Left colon (tissue), 2 donors: Measurements from ENCODE around the gene ARSB. TPM values are rescaled to one million over a fixed set of nuclear protein-coding genes. Genes with fewer than 3 reads are reported as not detected.
"Not testable (repeated sequence)": the region's sequence is repeated elsewhere in the genome, so short reads cannot be mapped to it uniquely, and the experiment has no call there.

Source experiments
- ATAC-seq: fragments of 200-7000 bp; cut with Tn5 transposase; one replicate; pipeline ENCODE4 v1.9.1; 2020; ENCODE audit warnings: mild to moderate bottlenecking, moderate library complexity
- DNase-seq, 2 donors: peaks; one replicate each; pipeline ENCODE4 v3.0.0-alpha.2; 2020
- intact Hi-C, 2 donors: fragments of 100-400 bp; cut with DNase I in 1 of 2; cut with micrococcal nuclease in 1 of 2; formaldehyde crosslinking; loops; one replicate each; pipeline versions ENCODE4 v1.11.2 to v1.14.0; 2022; cut with DNase I, micrococcal nuclease
- total RNA-seq, 2 donors: library from RNA; stranded (reverse); fragmentation: NEBNext Ultra II Directional; extraction: Animal tissue kit (Norgen Biotek cat#: 25700); gene quantifications; one replicate each; pipeline ENCODE4 v1.2.1, GENCODE V29; 2021
- donor health status: DM: no; HTN: no; CAD: no.
- donor health status: DM: yes; HTN: yes; CAD: no.

ARSB gene
- total RNA-seq, 2 donors from 2014 or later = 8.2 to 9.7 TPM

GRCh38 chr5:78912085-78912771, 72.9 kb downstream of the ARSB start:
- ATAC-seq = no peak

GRCh38 chr5:78909224-78909983, 75.7 kb downstream of the ARSB start:
- intact Hi-C loops, DNase-seq, ATAC-seq: not testable (repeated sequence)

More at GRCh38 chr5:78912085-78912771, 72.9 kb downstream of the ARSB start:
- DNase-seq = no peak
- intact Hi-C loops = no loop called here

DNA sequence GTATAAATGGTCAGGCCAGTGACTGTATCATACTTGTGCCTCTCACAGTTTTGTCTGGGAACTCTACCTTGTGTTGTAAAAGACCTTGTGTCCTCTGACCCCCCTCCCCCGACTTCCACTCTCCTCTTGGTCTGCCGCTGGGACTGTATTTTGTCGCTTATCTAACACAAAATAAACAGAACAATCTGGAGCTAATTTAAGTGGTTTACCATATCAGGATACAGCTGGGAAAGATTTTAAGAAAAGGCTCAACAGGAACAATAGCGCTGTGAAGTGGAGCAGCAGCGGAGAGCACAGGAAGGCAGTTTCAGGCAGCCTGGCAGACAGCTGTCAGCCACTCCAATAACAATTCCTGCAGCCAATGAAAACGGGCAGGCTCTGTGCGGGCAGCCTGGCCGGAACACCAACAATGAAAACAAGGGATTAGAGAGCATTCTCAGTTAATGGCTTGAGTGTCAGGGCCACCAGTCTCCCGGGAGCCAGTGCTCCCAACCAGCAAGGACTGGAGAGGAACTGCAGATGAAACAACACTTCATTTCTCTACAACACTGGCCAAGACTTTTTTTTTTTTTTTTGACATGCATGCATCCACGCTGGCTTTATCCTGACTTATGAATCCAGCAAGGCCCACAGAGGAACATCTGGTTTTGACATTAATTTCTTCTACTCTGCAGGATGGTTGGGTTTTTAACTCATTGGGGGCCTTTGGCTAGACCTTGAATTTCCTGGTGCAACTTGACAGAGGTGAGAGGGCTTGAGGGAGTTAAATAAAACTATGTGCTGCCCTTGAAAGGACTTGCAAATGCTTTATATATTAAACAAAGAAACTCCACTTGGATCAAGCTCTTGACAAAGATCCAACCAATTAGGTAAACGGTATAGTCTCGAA, 76.7 kb downstream of the ARSB start:
- ATAC-seq (peak; percentile 98), DNase-seq (peak; percentile 49)
- intact Hi-C loops = no loop called here

DNA sequence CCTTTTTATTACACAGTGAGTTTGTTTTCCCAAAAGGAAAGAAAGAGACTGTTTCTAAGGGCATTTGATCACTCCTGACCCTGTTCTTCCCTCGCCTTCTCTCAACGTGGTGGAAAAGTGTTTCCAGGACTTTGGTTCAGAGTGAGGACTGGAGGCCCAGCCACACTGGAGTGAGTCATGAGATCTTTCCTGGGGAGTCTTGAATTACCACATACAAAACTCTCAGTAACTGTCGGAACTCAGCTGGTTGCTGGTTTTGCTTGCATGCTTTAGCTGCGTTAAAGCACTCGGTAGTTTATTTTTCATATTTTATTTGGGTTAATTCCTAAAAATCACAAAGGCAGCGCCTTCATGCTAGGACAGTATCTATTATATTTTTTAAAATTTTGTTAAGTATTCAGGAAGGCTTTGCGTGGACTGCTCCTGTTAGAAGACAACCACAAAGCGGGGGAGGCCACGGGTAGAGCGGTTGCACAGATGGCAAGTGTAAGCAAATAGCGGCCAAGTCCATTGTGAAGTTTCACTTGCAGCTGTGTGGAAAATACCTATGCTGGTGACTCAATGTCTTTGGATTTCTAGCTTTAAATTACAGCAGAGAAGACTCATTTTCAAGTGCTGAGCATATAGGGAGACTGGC, 77.7 kb downstream of the ARSB start:
- DNase-seq (peak in 1 of 2 donors; percentile 19), ATAC-seq (no peak)
- intact Hi-C loops = no loop called here

DNA sequence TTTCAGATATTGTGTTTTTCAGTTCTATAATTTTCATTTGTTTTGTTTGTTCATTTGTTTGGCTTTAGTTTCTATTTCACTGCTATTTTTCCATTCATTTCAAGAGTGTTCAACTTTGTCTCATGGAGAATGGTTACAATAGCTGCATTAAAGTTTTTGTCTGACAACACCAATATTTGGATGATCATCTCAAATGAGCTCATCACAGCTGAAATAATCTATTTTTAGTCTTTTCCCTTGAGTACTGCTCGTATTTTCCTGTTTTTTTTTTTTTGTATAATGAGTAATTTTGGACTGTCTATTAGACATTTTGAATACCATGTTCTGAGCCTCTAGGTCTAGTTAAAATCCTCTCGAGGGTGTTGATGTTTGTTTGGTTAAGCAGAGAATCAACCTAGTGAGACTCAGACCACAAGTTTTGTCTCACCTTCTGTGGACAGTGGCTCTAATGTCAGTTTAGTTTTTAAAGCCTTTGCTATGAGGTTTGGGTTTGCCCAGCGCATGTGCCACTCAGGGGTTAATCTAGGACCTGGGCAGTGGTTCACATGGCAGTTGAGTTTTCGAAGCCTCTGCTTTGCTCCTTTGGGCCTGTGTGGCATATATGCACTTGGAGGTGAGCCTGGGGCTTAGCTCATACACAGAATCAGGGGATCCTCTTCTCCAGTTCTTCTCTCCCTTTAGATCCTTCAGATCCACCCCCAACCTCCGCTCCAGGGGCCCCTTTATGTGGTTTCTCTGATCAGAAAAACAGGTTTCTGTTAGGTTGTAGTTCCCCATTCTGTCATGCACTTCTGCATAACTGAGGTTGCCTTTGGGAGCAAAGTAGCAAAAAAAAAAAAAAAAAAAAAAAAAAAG, 79.8 kb downstream of the ARSB start:
- DNase-seq = no peak
- intact Hi-C loops = no loop called here
- ATAC-seq = no peak

GRCh38 chr5:78903861-78904260, 81.2 kb downstream of the ARSB start:
- DNase-seq (no peak), ATAC-seq (no peak)
- intact Hi-C loops = no loop called here

DNA sequence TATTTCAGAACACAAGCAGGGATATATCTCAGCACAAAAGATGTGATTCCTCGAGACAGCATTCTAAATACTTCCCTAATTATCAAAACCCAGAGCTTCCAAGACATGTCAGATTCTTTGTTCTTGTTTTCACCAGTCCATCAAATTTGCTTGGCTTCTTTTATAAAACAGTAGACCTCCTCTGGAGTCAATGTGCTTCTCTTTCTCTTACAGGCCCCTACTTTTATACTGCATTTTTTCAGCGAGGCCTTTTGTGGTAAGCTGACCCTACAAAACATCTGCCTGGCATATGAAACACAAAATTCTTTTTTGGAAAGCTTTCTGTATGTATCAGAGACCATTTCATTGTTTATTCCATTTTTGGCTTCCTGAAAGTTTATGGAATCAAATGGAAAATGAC, 81.8 kb downstream of the ARSB start:
- intact Hi-C loops = no loop called here
- ATAC-seq (no peak), DNase-seq (no peak)

- ATAC-seq = peak; percentile 77
- intact Hi-C loops = no loop called here
- peak in 1 of 2 donors; percentile 67 for DNase-seq
Observed at GRCh38 chr5:78899922-78900362, 85.2 kb downstream of the ARSB start.

GRCh38 chr5:78896132-78896531, 89.0 kb downstream of the ARSB start:
- intact Hi-C loops = no loop called here
- no peak for ATAC-seq
- DNase-seq = no peak

- intact Hi-C loops = no loop called here
- ATAC-seq (no peak), DNase-seq (no peak)
Observed at GRCh38 chr5:78895616-78896015, 89.5 kb downstream of the ARSB start.

GRCh38 chr5:78893940-78894677, 91.0 kb downstream of the ARSB start:
- DNase-seq (no peak), ATAC-seq (no peak)
- intact Hi-C loops = no loop called here

DNA sequence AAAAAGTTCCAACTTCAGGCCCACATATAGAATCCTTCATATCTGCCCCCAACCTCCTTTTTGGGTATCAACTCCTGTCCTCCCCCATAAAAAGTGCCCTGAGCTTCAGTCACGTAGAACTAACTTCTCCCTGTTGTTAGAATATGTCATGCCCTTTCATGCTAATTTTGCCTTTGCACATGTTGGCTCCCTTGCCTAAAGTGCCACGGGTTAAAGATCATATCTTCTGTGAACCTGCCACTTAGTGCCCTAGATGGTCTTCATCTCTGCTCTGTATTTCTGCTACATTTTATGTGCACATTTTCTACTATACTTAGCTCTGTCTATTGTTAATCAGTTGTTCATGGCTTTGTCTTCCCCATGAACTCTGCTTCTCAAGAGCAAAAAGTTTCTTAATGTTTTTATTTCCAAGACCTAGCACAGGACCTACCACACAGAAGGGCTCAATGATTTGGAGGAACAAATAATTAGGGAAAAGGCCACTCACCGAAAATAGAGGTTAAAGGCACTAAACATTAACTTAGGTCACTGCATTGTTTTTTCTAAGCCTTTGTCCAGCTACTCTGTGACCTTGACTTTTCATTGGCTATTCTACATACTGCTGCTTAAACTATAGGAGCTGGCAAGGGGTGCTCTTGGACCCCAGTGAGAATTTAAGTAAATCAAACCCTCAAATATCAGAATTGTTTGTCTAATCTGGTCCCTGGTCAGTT, 94.3 kb downstream of the ARSB start:
- intact Hi-C loops = no loop called here
- no peak for DNase-seq
- no peak for ATAC-seq

DNA sequence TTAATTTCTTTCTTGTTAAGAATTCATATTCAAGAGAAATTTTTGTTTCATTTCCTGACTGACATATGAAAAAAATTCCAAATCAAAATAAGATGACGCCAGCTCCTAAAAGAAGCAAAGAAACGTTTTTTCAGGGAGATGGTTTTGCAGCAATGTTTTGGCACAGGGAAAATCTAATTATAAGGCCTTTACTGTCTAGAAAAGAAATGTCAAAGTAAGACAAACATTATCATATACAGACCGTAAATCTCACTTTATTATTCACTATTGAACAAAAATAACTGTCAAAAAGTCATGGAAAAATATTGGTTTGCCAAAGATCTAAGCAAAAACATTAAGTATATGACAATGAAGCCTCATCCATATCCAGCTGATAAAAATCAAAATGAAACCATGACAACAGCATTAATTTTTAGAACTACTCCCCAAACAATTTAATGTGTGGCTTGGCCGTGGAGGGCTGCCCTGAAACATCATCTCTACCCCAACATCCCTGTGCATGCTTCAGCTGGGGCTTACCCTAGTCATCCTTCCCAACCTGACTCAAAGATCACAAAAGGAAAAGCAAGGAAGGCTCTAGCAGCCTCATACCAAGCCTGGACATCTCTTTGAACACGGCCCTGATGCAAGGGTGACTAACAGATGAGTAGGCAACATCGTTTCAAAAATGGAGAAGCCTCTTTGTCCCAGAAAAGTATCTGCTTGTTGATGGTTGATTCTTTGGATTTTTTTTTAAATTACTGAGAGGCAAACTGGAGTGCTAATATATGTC, 95.6 kb downstream of the ARSB start:
- DNase-seq (no peak), ATAC-seq (no peak)
- intact Hi-C loops = no loop called here

- intact Hi-C loops = no loop called here
Observed at GRCh38 chr5:78888580-78889368, 96.3 kb downstream of the ARSB start.

DNA sequence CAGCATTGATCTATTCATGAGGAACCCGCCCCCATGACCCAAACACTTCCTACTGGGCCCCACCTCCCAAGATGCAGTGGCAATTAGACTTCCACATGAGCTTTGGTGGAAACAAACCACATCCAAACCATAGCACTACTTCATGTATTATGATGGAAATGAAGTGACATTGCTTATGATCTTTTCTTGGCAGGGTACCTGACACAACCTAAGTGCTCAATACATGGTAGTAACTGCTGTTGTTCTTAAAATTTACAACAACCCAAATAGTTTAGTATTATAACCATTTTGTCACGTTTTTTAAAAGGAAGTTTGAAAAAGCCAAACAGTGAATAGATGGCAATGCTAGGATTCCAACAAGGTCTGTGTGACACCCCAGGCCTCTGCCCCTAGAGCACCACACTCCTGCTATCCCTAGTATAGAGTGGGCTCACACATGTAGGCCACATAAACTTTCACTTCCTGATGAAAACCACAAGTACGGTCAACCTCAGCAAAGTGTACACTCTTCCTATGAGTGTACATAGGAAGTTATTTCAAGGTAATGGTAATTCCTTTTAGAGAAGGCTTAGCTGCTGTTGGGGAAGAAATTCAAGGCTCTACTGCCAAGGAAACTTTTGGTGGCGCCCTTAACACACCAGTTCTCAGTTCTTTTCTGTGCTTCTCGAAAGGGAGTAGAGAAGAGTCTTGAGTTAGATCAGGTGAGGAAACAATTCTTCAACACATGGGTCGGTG, 97.6 kb downstream of the ARSB start:
- intact Hi-C loops = no loop called here
- ATAC-seq = no peak

More at GRCh38 chr5:78888580-78889368, 96.3 kb downstream of the ARSB start:
- peak in 1 of 2 donors; percentile 32 for DNase-seq
- ATAC-seq = no peak

More for the DNA sequence above, 97.6 kb downstream of the ARSB start:
- no peak for DNase-seq
